Neuronal stem cell (in vitro differentiated cells): ENCODE results near the gene PDLIM5.

Experiments used
- DNase-seq: peaks from one replicate; pipeline ENCODE4 v3.0.0-alpha.2; 2013; ENCODE audit warnings: low spot score
- H2AFZ ChIP-seq: one replicate; pipeline ENCODE4 v1.6.1; 2013; ENCODE audit warnings: mild to moderate bottlenecking, low read length, inconsistent platforms
- H2AK5ac ChIP-seq: 2 replicates; pipeline ENCODE4 v1.6.1; 2013; ENCODE audit warnings: low read depth, mild to moderate bottlenecking, inconsistent platforms, low read length, moderate library complexity, mixed read lengths
- H2BK120ac ChIP-seq: 2 replicates; pipeline ENCODE4 v1.6.1; 2013; ENCODE audit warnings: low read depth, mild to moderate bottlenecking, inconsistent platforms, low read length, moderate library complexity, mixed read lengths
- H2BK12ac ChIP-seq: one replicate; pipeline ENCODE4 v1.6.1; 2013; ENCODE audit warnings: low read length, inconsistent platforms
- H2BK15ac ChIP-seq: 2 replicates; pipeline ENCODE4 v1.6.1; 2013; ENCODE audit warnings: mild to moderate bottlenecking, low read length, inconsistent platforms, mixed read lengths
- H2BK5ac ChIP-seq: one replicate; pipeline ENCODE4 v1.6.1; 2013; ENCODE audit warnings: inconsistent platforms, mild to moderate bottlenecking, low read length, moderate library complexity
- H3K14ac ChIP-seq: one replicate; pipeline ENCODE4 v1.6.1; 2013; ENCODE audit warnings: low read length, inconsistent platforms
- H3K18ac ChIP-seq: 2 replicates; pipeline ENCODE4 v1.6.1; 2013; ENCODE audit warnings: low read length, inconsistent platforms
- H3K23ac ChIP-seq: 2 replicates; pipeline ENCODE4 v1.6.1; 2013; ENCODE audit warnings: low read depth, mild to moderate bottlenecking, mixed read lengths, low read length, inconsistent platforms; ENCODE audit not compliant: poor library complexity
- H3K27ac ChIP-seq: replicated peaks from 3 replicates; pipeline ENCODE4 v1.5.1; 2013; ENCODE audit warnings: low read length, inconsistent platforms
- H3K27me3 ChIP-seq, 3 experiments: 2 replicates each; pipeline ENCODE4 v1.6.1; 2013; ENCODE audit warnings: low read length in 3 of 3, mild to moderate bottlenecking in 2 of 3, inconsistent platforms in 1 of 3, low read depth in 1 of 3, mixed read lengths in 1 of 3, moderate library complexity in 1 of 3; ENCODE audit not compliant: control insufficient read depth in 3 of 3, insufficient read depth in 3 of 3
- H3K36me3 ChIP-seq, 2 donors: replicated peaks in 1 of 2; 2 replicates each; pipeline ENCODE4 v1.6.1; 2013; ENCODE audit warnings: low read length in 2 of 2; ENCODE audit not compliant: control insufficient read depth in 2 of 2, insufficient read depth in 2 of 2
- H3K4ac ChIP-seq: 2 replicates; pipeline ENCODE4 v1.6.1; 2013; ENCODE audit warnings: inconsistent platforms, mild to moderate bottlenecking, low read length, moderate library complexity
- H3K4me1 ChIP-seq, 2 donors: 1 replicate in 1 of 2; 2 replicates in 1 of 2; pipeline ENCODE4 v1.6.1; 2013; ENCODE audit warnings: low read length in 2 of 2, low read depth in 1 of 2; ENCODE audit not compliant: control insufficient read depth in 2 of 2, insufficient read depth in 1 of 2
- H3K4me2 ChIP-seq: one replicate; pipeline ENCODE4 v1.6.1; 2013; ENCODE audit warnings: mild to moderate bottlenecking, low read length, inconsistent platforms; ENCODE audit not compliant: insufficient read depth, poor library complexity, severe bottlenecking
- H3K4me3 ChIP-seq, 2 donors: 2 replicates each; pipeline ENCODE4 v1.5.1; 2013; ENCODE audit warnings: low read length in 2 of 2, mild to moderate bottlenecking in 2 of 2, inconsistent platforms in 1 of 2, moderate library complexity in 1 of 2
- H3K79me1 ChIP-seq: one replicate; pipeline ENCODE4 v1.6.1; 2013; ENCODE audit warnings: low read depth, mild to moderate bottlenecking, inconsistent platforms, low read length, moderate library complexity
- H3K9ac ChIP-seq: one replicate; pipeline ENCODE4 v1.6.1; 2013; ENCODE audit warnings: mild to moderate bottlenecking, low read depth, low read length, inconsistent platforms; ENCODE audit not compliant: poor library complexity
- H3K9me3 ChIP-seq, 2 donors: replicated peaks in 1 of 2; 2 replicates each; pipeline versions ENCODE3 to v1.6.1; 2013; ENCODE audit warnings: low read length in 2 of 2, mild to moderate bottlenecking in 2 of 2, inconsistent platforms in 1 of 2, low read depth in 1 of 2, mixed read lengths in 1 of 2, moderate library complexity in 1 of 2; ENCODE audit not compliant: control insufficient read depth in 2 of 2, insufficient read depth in 1 of 2
- H4K8ac ChIP-seq: one replicate; pipeline ENCODE4 v1.6.1; 2013; ENCODE audit warnings: low read depth, mild to moderate bottlenecking, inconsistent platforms, low read length, moderate library complexity
- H4K91ac ChIP-seq: one replicate; pipeline ENCODE4 v1.6.1; 2013; ENCODE audit warnings: low read length, low read depth, mild to moderate bottlenecking, inconsistent platforms; ENCODE audit not compliant: poor library complexity
- WGBS, 2 donors: extraction: QIAGEN DNeasy Blood & Tissue Kit; methylation state at CpG; one replicate each; pipeline ENCODE4 v1.1.7; 2013; ENCODE audit warnings: missing lambda C conversion rate in 2 of 2, mixed read lengths in 1 of 2; ENCODE audit not compliant: insufficient read length in 2 of 2, insufficient replicate concordance in 1 of 2; ENCODE audit errors: extremely low coverage in 2 of 2; 5-methylcytosine and 5-hydroxymethylcytosine counted together

The PDLIM5 gene

DNA sequence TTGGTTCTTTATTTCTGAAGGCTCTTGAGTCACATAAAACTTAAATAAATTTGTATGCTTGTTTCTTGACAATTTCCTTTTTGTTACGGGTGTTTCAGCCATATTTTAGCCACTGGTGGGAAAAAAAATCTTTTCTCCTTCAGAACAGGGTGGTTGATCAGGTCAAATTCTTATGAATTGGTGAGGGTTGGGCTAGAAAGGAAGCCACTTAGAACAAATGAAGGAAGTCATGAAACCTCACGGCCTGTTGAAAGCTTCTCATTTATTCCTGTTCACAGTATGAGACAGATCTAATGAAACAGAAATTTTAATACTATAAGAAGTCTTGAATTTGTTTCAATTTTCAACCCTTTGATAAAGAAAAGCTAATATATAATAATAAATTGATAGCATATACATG lies 12.1 kb upstream of the PDLIM5 start:
- Histone ChIP-seq H3K79me1 (no peaks in the 10 kb centered on the region), H2BK15ac (no peak overlapping the region)

DNA sequence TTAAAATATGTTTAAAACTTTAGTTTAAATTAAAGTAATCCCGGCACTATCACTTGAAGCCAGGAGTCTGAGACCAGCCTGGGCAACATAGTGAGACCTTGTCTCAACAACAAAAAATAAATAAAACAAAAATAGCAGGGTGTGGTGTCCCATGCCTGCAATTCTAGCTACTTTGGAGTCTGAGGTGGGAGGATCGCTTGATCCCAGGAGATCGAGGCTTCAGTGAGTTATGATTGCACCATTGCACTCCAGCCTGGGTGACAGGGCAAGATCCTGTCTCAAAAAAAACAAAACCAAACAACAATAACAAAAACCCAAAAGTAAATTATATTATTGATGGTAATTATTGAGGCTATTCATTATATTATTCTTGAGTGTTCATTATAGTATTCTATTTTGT lies 9.9 kb upstream of the PDLIM5 start:
- H3K27ac ChIP-seq: no peak overlapping the region
- H3K36me3 ChIP-seq: no peaks in the 10 kb centered on the region
- H3K14ac ChIP-seq: no peak overlapping the region
- H2BK15ac ChIP-seq: no peak overlapping the region
- H3K23ac ChIP-seq: no peak overlapping the region
- H3K27me3 ChIP-seq: no peaks in the 10 kb centered on the region
- H3K79me1 ChIP-seq: no peaks in the 10 kb centered on the region
- no peak overlapping the region for H3K4me2 ChIP-seq
- H2BK120ac ChIP-seq: no peak overlapping the region
- no peak overlapping the region for H3K18ac ChIP-seq
- H4K8ac ChIP-seq: no peak overlapping the region
- H4K91ac ChIP-seq: no peak overlapping the region
- no peak overlapping the region for H2BK5ac ChIP-seq
- H2AFZ ChIP-seq: no peak overlapping the region
- no peak overlapping the region for H3K4me3 ChIP-seq
- no CpG with 5 or more reads among the region's 3 CpGs for WGBS, 2 donors
- H3K9ac ChIP-seq: no peak overlapping the region
- H2AK5ac ChIP-seq: no peak overlapping the region
- no peak overlapping the region for H3K4ac ChIP-seq
- H3K4me1 ChIP-seq: no peaks in the 10 kb centered on the region
- DNase-seq: no peak
- H3K9me3 ChIP-seq: no peaks in the 10 kb centered on the region
- H2BK12ac ChIP-seq: no peak overlapping the region

More for the DNA sequence above, 12.1 kb upstream of the PDLIM5 start:
- H4K8ac ChIP-seq: no peak overlapping the region
- H4K91ac ChIP-seq: no peak overlapping the region
- DNase-seq: no peak
- H3K27ac ChIP-seq: no peak overlapping the region
- H2BK12ac ChIP-seq: no peak overlapping the region
- H3K9ac ChIP-seq: no peak overlapping the region
- no peaks in the 10 kb centered on the region for H3K27me3 ChIP-seq
- no peak overlapping the region for H2AK5ac ChIP-seq
- H2BK5ac ChIP-seq: no peak overlapping the region
- H2BK120ac ChIP-seq: no peak overlapping the region
- H3K4me2 ChIP-seq: no peak overlapping the region
- H3K4ac ChIP-seq: no peak overlapping the region
- H3K18ac ChIP-seq: no peak overlapping the region
- H3K14ac ChIP-seq: no peak overlapping the region
- no peaks in the 10 kb centered on the region for H3K36me3 ChIP-seq
- H3K4me1 ChIP-seq: peaks cover 0 to 3% of the 10 kb centered on the region in 2 donors
- no peak overlapping the region for H3K4me3 ChIP-seq
- no peaks in the 10 kb centered on the region for H3K9me3 ChIP-seq
- no CpG with 5 or more reads among the region's 2 CpGs for WGBS, 2 donors
- no peak overlapping the region for H3K23ac ChIP-seq
- no peak overlapping the region for H2AFZ ChIP-seq

DNA sequence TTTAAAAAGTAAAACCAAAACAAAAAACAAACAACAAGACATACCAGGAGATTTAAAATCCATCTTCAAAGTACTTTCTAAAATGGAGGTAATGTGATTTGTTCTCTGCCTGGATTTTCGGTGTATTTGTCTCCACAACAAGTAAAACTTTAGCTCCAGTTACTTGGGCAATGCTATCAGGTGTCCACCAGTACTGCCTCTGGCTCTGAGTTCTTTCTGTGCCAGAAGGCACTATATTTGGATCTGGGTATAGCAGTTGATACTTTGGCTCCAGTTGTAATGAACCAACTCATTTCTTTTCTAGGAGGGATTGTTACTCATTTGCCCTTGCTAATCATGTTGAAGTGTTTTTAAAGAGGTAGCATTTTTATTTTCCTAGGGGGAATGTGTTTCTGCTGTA lies 9.5 kb upstream of the PDLIM5 start:
- no peak overlapping the region for H4K91ac ChIP-seq
- no peak overlapping the region for H2BK12ac ChIP-seq
- no peak overlapping the region for H3K18ac ChIP-seq
- no peaks in the 10 kb centered on the region for H3K27me3 ChIP-seq
- H3K27ac ChIP-seq: no peak overlapping the region
- no peak overlapping the region for H2AK5ac ChIP-seq
- no peak overlapping the region for H2BK5ac ChIP-seq
- no peak overlapping the region for H3K14ac ChIP-seq
- H3K4me1 ChIP-seq: no peaks in the 10 kb centered on the region
- no peak overlapping the region for H3K4ac ChIP-seq
- H4K8ac ChIP-seq: no peak overlapping the region
- H3K9me3 ChIP-seq: no peaks in the 10 kb centered on the region
- H2BK15ac ChIP-seq: no peak overlapping the region
- no peak overlapping the region for H3K9ac ChIP-seq
- no peaks in the 10 kb centered on the region for H3K36me3 ChIP-seq
- no peak overlapping the region for H3K23ac ChIP-seq
- H2BK120ac ChIP-seq: no peak overlapping the region
- no peak overlapping the region for H3K4me2 ChIP-seq
- no peak overlapping the region for H2AFZ ChIP-seq
- no peak overlapping the region for H3K4me3 ChIP-seq
- DNase-seq: no peak
- no peaks in the 10 kb centered on the region for H3K79me1 ChIP-seq
- no CpG with 5 or more reads among the region's 1 CpG for WGBS, 2 donors

DNA sequence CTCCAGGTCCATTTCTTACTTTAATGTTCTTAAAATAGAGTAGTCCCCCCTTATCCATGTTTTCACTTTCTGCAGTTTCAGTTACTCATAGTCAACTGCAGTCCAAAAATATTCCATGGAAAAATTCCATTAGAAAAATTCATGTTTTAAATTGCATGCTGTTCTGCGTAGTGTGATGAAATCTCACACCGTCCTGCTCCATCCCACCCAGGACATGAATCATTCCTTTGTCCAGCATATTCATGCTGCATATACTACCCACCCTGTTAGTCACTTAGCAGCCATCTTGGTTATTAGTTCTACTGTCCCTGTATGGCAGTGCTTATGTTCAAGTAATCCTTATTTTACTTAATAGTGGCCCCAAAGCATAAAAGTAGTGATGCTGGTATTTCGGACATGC lies 5.4 kb upstream of the PDLIM5 start:
- Histone ChIP-seq H2BK12ac (no peak overlapping the region), H3K36me3 (no peaks in the 10 kb centered on the region), H2BK15ac (no peak overlapping the region), H2AFZ (no peak overlapping the region), H3K27me3 (peaks cover 0 to 3% (median 0%) of the 10 kb centered on the region in 3 experiments), H3K9ac (no peak overlapping the region), H3K4me2 (no peak overlapping the region), H4K8ac (no peak overlapping the region), H3K27ac (no peak overlapping the region), H3K14ac (no peak overlapping the region), H2BK120ac (no peak overlapping the region), H2BK5ac (no peak overlapping the region), H3K79me1 (no peaks in the 10 kb centered on the region), H3K4me1 (no peaks in the 10 kb centered on the region), H3K23ac (no peak overlapping the region), H3K9me3 (no peaks in the 10 kb centered on the region), H2AK5ac (no peak overlapping the region), H4K91ac (no peak overlapping the region), H3K4ac (no peak overlapping the region), H3K4me3 (no peak overlapping the region), H3K18ac (no peak overlapping the region)
- no peak for DNase-seq
- no CpG with 5 or more reads among the region's 3 CpGs for WGBS, 2 donors
